Upper lobe of right lung (tissue), 1 donor: ENCODE data around the gene COBL. TPM values are rescaled to one million over a fixed set of nuclear protein-coding genes. Genes with fewer than 3 reads are reported as not detected.

Experiments
- ATAC-seq: fragments of 200-7000 bp; cut with Tn5 transposase; one replicate; pipeline ENCODE4 v1.9.1; 2020; ENCODE audit warnings: mild to moderate bottlenecking, moderate library complexity
- DNase-seq: peaks from one replicate; pipeline ENCODE4 v3.0.0-alpha.2; 2020
- H3K27ac ChIP-seq: fragments of 200-600 bp; one replicate; pipeline ENCODE4 v1.8.0; 2022
- H3K27me3 ChIP-seq: fragments of 200-600 bp; one replicate; pipeline ENCODE4 v1.8.0; 2022; ENCODE audit warnings: mild to moderate bottlenecking
- H3K36me3 ChIP-seq: fragments of 200-600 bp; one replicate; pipeline ENCODE4 v1.8.0; 2022
- H3K4me1 ChIP-seq: fragments of 200-600 bp; one replicate; pipeline ENCODE4 v1.8.0; 2022
- H3K4me3 ChIP-seq: fragments of 200-600 bp; one replicate; pipeline ENCODE4 v1.8.0; 2022; ENCODE audit warnings: mild to moderate bottlenecking
- H3K9me3 ChIP-seq: fragments of 200-600 bp; one replicate; pipeline ENCODE4 v1.8.0; 2022
- intact Hi-C: fragments of 100-400 bp; cut with DNase I; formaldehyde crosslinking; loops from one replicate; pipeline ENCODE4 v1.11.0; 2022
- total RNA-seq: library from RNA; stranded (reverse); fragmentation: NEBNext Ultra II Directional; extraction: Animal tissue kit (Norgen Biotek cat#: 25700); gene quantifications from one replicate; pipeline ENCODE4 v1.2.1, GENCODE V29; 2021
- TF ChIP-seq, protein P1 (sequence below): fragments of 200-600 bp; IDR thresholded peaks from one replicate; pipeline ENCODE4 v1.8.0; 2022; ENCODE audit warnings: antibody characterized with exemption
- donor health status: DM: no; HTN: yes; CAD: no; lungs with severe emphysema.

COBL gene
- total RNA-seq, 1 donor from 2014 or later = 29.2 TPM

DNA sequence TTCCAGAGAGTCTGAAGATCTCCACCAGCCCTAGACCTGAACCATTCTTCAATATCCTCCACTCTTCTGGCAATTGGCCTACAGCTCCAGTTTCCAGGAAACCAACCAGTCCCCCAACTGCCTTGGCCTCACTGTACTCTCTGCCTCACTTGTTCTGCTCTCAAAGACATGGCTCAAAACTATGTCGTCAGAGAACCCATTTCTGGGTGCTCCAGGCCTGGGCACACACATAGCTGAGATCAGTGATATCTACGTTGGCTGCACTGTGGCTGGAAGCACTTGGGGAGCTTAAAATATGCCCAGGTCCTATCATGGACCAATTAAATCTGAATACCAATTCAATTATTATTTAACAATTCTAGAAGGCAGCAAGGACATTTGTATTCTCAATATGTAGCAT, 93.1 kb downstream of the COBL start:
- no peaks in the 10 kb centered on the region for H3K27me3 ChIP-seq
- no peak for ATAC-seq
- no peak for DNase-seq
- no peaks in the 10 kb centered on the region for H3K36me3 ChIP-seq
- TF ChIP-seq, protein P1, sequence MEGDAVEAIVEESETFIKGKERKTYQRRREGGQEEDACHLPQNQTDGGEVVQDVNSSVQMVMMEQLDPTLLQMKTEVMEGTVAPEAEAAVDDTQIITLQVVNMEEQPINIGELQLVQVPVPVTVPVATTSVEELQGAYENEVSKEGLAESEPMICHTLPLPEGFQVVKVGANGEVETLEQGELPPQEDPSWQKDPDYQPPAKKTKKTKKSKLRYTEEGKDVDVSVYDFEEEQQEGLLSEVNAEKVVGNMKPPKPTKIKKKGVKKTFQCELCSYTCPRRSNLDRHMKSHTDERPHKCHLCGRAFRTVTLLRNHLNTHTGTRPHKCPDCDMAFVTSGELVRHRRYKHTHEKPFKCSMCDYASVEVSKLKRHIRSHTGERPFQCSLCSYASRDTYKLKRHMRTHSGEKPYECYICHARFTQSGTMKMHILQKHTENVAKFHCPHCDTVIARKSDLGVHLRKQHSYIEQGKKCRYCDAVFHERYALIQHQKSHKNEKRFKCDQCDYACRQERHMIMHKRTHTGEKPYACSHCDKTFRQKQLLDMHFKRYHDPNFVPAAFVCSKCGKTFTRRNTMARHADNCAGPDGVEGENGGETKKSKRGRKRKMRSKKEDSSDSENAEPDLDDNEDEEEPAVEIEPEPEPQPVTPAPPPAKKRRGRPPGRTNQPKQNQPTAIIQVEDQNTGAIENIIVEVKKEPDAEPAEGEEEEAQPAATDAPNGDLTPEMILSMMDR = no peak
- H3K9me3 ChIP-seq = no peaks in the 10 kb centered on the region
- no peak overlapping the region for H3K27ac ChIP-seq
- intact Hi-C loops = no loop called here
- H3K4me1 ChIP-seq = peaks cover 16% of the 10 kb centered on the region
- H3K4me3 ChIP-seq = no peak overlapping the region

DNA sequence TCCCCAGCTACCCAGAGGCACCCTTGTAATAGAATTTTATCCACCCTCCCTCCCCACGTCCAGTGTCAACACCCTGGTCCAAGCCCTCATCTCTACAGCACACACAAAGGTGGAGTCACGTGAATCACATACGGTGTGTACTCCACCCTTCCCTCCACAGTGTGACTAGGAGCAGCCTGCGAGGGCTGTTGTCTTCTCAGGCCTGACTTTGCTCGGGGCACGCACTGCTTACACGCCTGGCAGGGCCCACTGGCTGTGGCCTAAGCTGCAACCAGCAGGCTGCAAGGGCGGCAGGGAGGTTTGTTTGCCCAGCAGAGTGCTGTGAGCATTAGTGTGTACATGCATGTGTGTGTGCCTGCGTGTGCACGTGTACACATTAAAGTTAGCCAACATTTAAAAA, 93.7 kb downstream of the COBL start:
- intact Hi-C loops = no loop called here
- Histone ChIP-seq H3K4me1 (peaks cover 11% of the 10 kb centered on the region), H3K27me3 (no peaks in the 10 kb centered on the region), H3K9me3 (no peaks in the 10 kb centered on the region), H3K27ac (no peak overlapping the region), H3K4me3 (no peak overlapping the region), H3K36me3 (no peaks in the 10 kb centered on the region)
- ATAC-seq = no peak
- no peak for DNase-seq
- TF ChIP-seq, protein P1 = no peak

DNA sequence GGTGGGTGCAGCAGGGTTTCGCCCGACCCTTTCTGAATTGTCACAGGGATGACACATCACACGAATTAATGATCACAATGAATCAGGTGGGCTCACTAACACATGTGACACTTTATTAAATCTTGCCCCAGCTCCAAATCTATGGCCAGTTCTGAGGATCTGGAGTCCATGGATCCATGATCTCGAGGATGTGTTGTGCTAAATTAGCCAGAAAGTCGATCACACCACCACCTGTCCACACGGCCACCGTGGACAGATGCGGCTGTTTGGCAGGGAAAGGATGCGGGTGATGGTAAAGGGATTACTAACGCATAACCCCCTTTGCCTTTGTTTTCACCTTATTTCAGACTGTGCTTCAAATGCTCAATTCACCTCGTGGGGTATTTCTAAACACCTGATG, 96.4 kb downstream of the COBL start:
- Histone ChIP-seq H3K27ac (no peak overlapping the region), H3K4me1 (no peaks in the 10 kb centered on the region), H3K4me3 (no peak overlapping the region), H3K36me3 (no peaks in the 10 kb centered on the region), H3K9me3 (no peaks in the 10 kb centered on the region), H3K27me3 (no peaks in the 10 kb centered on the region)
- intact Hi-C loops = no loop called here
- DNase-seq (no peak), ATAC-seq (no peak)
- TF ChIP-seq, protein P1 = no peak

DNA sequence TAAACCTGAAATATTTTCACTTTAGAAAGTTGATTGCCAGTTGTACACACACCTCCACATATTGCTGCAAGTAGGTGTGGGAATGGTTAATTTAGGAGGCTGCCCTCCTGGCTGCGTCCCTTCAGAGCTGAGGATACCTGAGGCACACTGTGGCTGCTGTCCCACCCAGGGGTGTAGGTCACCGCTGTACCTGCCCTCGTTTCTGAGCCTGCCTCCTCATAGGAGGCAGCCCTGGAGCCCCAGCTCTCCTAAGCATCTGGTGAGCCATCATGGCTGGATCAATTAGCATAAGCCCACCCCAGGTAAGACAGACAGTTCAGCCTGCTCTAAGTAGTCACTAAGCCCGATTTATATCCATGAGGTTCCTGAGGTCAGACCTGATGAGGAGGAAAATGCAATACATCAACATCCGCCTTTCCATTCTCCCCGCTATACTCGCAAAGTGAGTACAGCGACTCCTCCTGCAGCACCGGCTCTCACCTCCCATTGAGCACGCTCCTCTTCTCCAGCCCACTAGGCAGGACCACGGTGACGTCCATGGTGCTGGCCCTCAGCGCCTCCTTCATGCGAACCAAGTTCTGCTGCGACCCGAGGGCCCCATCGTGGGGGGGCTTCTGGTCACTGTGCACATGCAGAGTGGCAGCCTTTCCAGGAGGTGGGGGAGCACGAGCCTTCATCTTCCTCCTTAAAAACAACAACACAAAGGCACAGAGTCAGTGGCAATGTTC, 97.2 kb downstream of the COBL start:
- ATAC-seq (no peak), DNase-seq (no peak)
- Histone ChIP-seq H3K9me3 (no peaks in the 10 kb centered on the region), H3K4me1 (no peaks in the 10 kb centered on the region), H3K4me3 (no peak overlapping the region), H3K36me3 (no peaks in the 10 kb centered on the region), H3K27me3 (no peaks in the 10 kb centered on the region), H3K27ac (no peak overlapping the region)
- TF ChIP-seq, protein P1 = no peak
- intact Hi-C loops = no loop called here

DNA sequence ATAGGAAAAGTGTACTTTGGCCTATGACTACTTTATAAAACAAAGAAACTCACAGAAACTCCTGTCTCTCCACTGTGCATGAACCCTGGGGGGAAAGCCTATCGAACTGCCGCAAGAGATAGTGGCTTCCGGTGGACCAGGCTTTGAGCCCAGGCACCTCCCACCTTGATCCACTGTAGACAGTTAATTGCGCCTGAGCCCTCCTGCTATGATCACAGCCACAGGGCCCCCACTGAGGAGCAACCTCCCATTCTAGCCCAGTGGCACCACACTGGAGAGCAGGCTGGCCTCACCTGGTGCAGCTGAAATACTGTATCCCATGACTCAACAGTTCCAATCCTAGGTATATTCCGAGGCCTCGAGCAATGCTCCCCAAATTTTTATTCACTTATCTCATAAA, 98.8 kb downstream of the COBL start:
- H3K27me3 ChIP-seq = no peaks in the 10 kb centered on the region
- DNase-seq (no peak), ATAC-seq (no peak)
- no peaks in the 10 kb centered on the region for H3K4me1 ChIP-seq
- no peaks in the 10 kb centered on the region for H3K36me3 ChIP-seq
- H3K4me3 ChIP-seq = no peak overlapping the region
- TF ChIP-seq, protein P1 = no peak
- no peak overlapping the region for H3K27ac ChIP-seq
- H3K9me3 ChIP-seq = no peaks in the 10 kb centered on the region
- intact Hi-C loops = no loop called here

DNA sequence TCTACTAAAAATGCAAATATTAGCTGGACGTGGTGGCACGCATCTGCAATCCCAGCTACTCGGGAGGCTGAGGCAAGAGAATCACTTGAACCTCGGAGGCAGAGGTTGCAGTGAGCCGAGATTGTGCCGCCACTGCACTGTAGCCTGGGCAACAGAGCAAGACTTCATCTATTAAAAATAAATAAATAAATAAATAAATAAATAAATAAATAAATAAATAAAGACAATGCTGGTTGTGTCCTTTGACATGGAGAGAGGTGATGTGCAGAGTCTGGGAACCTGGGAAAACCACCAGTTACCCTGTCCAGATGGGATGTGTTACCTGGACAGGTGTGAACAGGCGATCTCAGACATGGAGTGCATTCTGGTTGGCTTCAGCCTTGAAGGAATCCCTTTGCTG, 102.5 kb downstream of the COBL start:
- Histone ChIP-seq H3K36me3 (no peaks in the 10 kb centered on the region), H3K27me3 (no peaks in the 10 kb centered on the region), H3K4me3 (no peak overlapping the region), H3K4me1 (no peaks in the 10 kb centered on the region), H3K9me3 (no peaks in the 10 kb centered on the region), H3K27ac (no peak overlapping the region)
- DNase-seq = no peak
- intact Hi-C loops = no loop called here
- TF ChIP-seq, protein P1 = no peak
- ATAC-seq = no peak
